ENCODE measurements around the gene LY6G6C. TPM values are rescaled to one million over a fixed set of nuclear protein-coding genes. Genes with fewer than 3 reads are reported as not detected.

The LY6G6C gene
- total and polyA plus RNA-seq, 2 donors (not counting 1 experiment from before 2014, with no cell fraction given), result 0.13 TPM; not detected in 1

DNA sequence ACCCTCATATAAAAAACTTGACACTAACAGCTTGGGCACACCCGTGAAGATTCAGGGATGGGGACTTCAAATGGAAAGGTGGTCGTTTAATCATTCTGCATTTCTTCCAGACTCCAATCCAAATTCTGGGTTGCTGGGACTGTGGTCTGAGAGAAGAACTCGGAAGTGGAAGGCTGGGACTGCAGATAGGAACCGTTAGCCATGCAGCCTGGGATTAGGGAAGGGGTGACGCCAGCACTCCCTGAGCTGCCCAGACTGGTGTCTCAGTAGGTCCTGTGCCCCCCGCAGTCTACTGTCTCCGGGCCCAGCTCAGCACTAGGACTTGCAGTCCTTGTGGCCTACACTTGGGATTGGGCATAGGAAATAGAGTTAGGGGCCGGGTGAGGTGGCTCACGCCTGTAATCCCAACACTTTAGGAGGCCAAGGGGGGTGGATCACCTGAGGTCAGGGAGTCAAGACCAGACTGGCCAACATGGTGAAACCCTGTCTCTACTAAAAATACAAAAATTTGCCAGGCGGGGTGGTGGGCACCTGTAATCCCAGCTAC lies 15.3 kb upstream of the LY6G6C start:
- DNase-seq (peak; percentile 36), ATAC-seq (ENCODE audit: low read depth) (no peak)
- peak overlapping the region; percentile 91 for H3K9ac ChIP-seq (ENCODE audit: low read length)
- H2AFZ ChIP-seq (ENCODE audit: insufficient read depth, low read depth, low read length, poor library complexity, severe bottlenecking), result peak overlapping the region; percentile 63
- Mint-ChIP-seq H3K27me3 (no peaks in the 10 kb centered on the region), H3K9me3 (ENCODE audit: insufficient read depth) (no peaks in the 10 kb centered on the region), H3K27ac (peak overlapping the region; percentile 91), H3K4me3 (peak overlapping the region; percentile 100), H3K4me1 (peaks cover 80% of the 10 kb centered on the region)
- WGBS (ENCODE audit: insufficient coverage), result 8% methylated on average over 7 of the region's 10 CpGs
- H3K4me2 ChIP-seq (replicated peaks; ENCODE audit: low read depth, low read length, poor library complexity, severe bottlenecking), result peak overlapping the region; percentile 82
- peak overlapping the region; percentile 81 to 96 for H3K27ac ChIP-seq (ENCODE audit: low read length in 2 of 2)
- H3K36me3 ChIP-seq (replicated peaks in 1 of 2; ENCODE audit: control extremely low read depth in 1 of 2, control insufficient read depth in 1 of 2, extremely low read depth in 1 of 2, insufficient read depth in 2 of 2, low read length in 1 of 2), result peaks cover 2 to 25% of the 10 kb centered on the region in 2 experiments
- H3K4me1 ChIP-seq (ENCODE audit: control insufficient read depth in 2 of 2, insufficient read depth in 2 of 2, low read length in 2 of 2), result peaks cover 53 to 57% of the 10 kb centered on the region in 2 donors
- H4K20me1 ChIP-seq (ENCODE audit: control insufficient read depth, insufficient read depth, low read length, poor library complexity, severe bottlenecking), result peaks cover 7% of the 10 kb centered on the region
- no peaks in the 10 kb centered on the region for H3K9me3 ChIP-seq (ENCODE audit: control extremely low read depth in 1 of 3, control insufficient read depth in 2 of 3, insufficient read depth in 1 of 3, low read length in 2 of 3)
- H3K4me3 ChIP-seq (ENCODE audit: control extremely low read depth in 1 of 5, extremely low read depth in 1 of 5, insufficient read depth in 1 of 5, low read depth in 2 of 5, low read length in 4 of 5), result peak overlapping the region; percentile 73 to 99 (median 87)
- CTCF ChIA-PET, result interaction anchor here (0.6 to 7.8 kb wide), 8 partner anchors 8 to 127 kb away, joined by 3 to 90 read pairs (median 22); partner anchors contain the start of genes DDAH2, LSM2 and NEU1
- POLR2A ChIA-PET, result interaction anchor here (0.8 to 3.1 kb wide), 6 partner anchors 9 to 91 kb away, joined by 4 to 16 read pairs (median 5); partner anchors contain the start of genes ABHD16A, BAG6, CSNK2B and HSPA1B
- TF ChIP-seq EZH2 (IDR thresholded peaks at IDR 0.05; ENCODE audit: borderline replicate concordance, insufficient read depth, low read depth, low read length, poor library complexity, severe bottlenecking), result no peak
- peaks cover 57% of the 10 kb centered on the region for H3K79me2 ChIP-seq (ENCODE audit: control insufficient read depth, insufficient read depth, low read length)
- intact Hi-C loops (cut with micrococcal nuclease), result loop anchor here (5.0 to 10.0 kb wide), 5 partner anchors 70 to 458 kb away; partner anchors contain the start of genes CSNK2B, DDX39B, DXO and EHMT2
- H3K27me3 ChIP-seq (replicated peaks in 1 of 4; ENCODE audit: control extremely low read depth in 1 of 4, control insufficient read depth in 3 of 4, insufficient read depth in 4 of 4, low read length in 3 of 4), result no peaks in the 10 kb centered on the region

- peaks cover 54% of the 10 kb centered on the region for H3K79me2 ChIP-seq (ENCODE audit: control insufficient read depth, insufficient read depth, low read length)
- H3K4me3 Mint-ChIP-seq, result peak within 1 kb of the TSS; percentile 100
- H2AFZ ChIP-seq (ENCODE audit: insufficient read depth, low read depth, low read length, poor library complexity, severe bottlenecking), result peak within 1 kb of the TSS; percentile 63
Measured at GRCh38 chr6:31736021-31736767, 14.6 kb upstream of the LY6G6C start, which contains the start of gene CLIC1. Gene CLIC1, minus strand, starts transcription at chr6:31736530. Its CDS starts 230 bp downstream, at chr6:31736300.

More at GRCh38 chr6:31736021-31736767, 14.6 kb upstream of the LY6G6C start, which contains the start of gene CLIC1:
- H3K27ac Mint-ChIP-seq, result peak within 1 kb of the TSS; percentile 91
- DNase-seq, result peak; percentile 84
- Histone ChIP-seq H3K4me1 (ENCODE audit: control insufficient read depth in 2 of 2, insufficient read depth in 2 of 2, low read length in 2 of 2) (peaks cover 53 to 57% of the 10 kb centered on the region in 2 donors), H3K9me3 (ENCODE audit: control extremely low read depth in 1 of 3, control insufficient read depth in 2 of 3, insufficient read depth in 1 of 3, low read length in 2 of 3) (no peaks in the 10 kb centered on the region), H3K27me3 (replicated peaks in 1 of 4; ENCODE audit: control extremely low read depth in 1 of 4, control insufficient read depth in 3 of 4, insufficient read depth in 4 of 4, low read length in 3 of 4) (no peaks in the 10 kb centered on the region), H3K36me3 (replicated peaks in 1 of 2; ENCODE audit: control extremely low read depth in 1 of 2, control insufficient read depth in 1 of 2, extremely low read depth in 1 of 2, insufficient read depth in 2 of 2, low read length in 1 of 2) (peaks cover 4 to 31% of the 10 kb centered on the region in 2 experiments), H3K27ac (ENCODE audit: low read length in 2 of 2) (peak within 1 kb of the TSS; percentile 81 to 96), H3K4me2 (replicated peaks; ENCODE audit: low read depth, low read length, poor library complexity, severe bottlenecking) (peak within 1 kb of the TSS; percentile 82), H3K4me3 (ENCODE audit: control extremely low read depth in 1 of 5, extremely low read depth in 1 of 5, insufficient read depth in 1 of 5, low read depth in 2 of 5, low read length in 4 of 5) (peak within 1 kb of the TSS; percentile 73 to 99 (median 87)), H4K20me1 (ENCODE audit: control insufficient read depth, insufficient read depth, low read length, poor library complexity, severe bottlenecking) (peaks cover 7% of the 10 kb centered on the region), H3K9ac (ENCODE audit: low read length) (peak within 1 kb of the TSS; percentile 91)
- peak; percentile 43 for ATAC-seq (ENCODE audit: low read depth)
- 0% methylated on average over 11 of the region's 24 CpGs for whole genome bisulfite sequencing (ENCODE audit: insufficient coverage)
- H3K27me3 Mint-ChIP-seq, result no peaks in the 10 kb centered on the region
- no peaks in the 10 kb centered on the region for H3K9me3 Mint-ChIP-seq (ENCODE audit: insufficient read depth)
- ChIA-PET POLR2A (interaction anchor here (0.6 to 3.1 kb wide), 8 partner anchors 9 to 1024 kb away, joined by 3 to 16 read pairs (median 6); partner anchors contain the start of genes ABHD16A, BAG6, CSNK2B and HSPA1A), CTCF (interaction anchor here (6.1 to 7.8 kb wide), 4 partner anchors 7 to 94 kb away, joined by 34 to 90 read pairs (median 48); partner anchors contain the start of gene DDAH2)
- TF ChIP-seq, protein P1, sequence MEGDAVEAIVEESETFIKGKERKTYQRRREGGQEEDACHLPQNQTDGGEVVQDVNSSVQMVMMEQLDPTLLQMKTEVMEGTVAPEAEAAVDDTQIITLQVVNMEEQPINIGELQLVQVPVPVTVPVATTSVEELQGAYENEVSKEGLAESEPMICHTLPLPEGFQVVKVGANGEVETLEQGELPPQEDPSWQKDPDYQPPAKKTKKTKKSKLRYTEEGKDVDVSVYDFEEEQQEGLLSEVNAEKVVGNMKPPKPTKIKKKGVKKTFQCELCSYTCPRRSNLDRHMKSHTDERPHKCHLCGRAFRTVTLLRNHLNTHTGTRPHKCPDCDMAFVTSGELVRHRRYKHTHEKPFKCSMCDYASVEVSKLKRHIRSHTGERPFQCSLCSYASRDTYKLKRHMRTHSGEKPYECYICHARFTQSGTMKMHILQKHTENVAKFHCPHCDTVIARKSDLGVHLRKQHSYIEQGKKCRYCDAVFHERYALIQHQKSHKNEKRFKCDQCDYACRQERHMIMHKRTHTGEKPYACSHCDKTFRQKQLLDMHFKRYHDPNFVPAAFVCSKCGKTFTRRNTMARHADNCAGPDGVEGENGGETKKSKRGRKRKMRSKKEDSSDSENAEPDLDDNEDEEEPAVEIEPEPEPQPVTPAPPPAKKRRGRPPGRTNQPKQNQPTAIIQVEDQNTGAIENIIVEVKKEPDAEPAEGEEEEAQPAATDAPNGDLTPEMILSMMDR (IDR thresholded peaks at IDR 0.05), result no peak
- no peak for TF ChIP-seq EZH2 (IDR thresholded peaks at IDR 0.05; ENCODE audit: borderline replicate concordance, insufficient read depth, low read depth, low read length, poor library complexity, severe bottlenecking)
- peaks cover 83% of the 10 kb centered on the region for H3K4me1 Mint-ChIP-seq
- intact Hi-C loops (cut with micrococcal nuclease), result loop anchor here (5.0 to 10.0 kb wide), 5 partner anchors 69 to 459 kb away; partner anchors contain the start of genes CSNK2B, DDX39B, DXO and EHMT2
